Liver (tissue), 3 donors: ENCODE measurements around the gene B4GALT5.

Source experiments
- EGR1 ChIP-seq, 2 donors: IDR thresholded peaks; 2 replicates each; pipeline ENCODE4 v1.6.1; 2016 to 2018; ENCODE audit warnings: antibody characterized with exemption in 2 of 2, low read depth in 2 of 2
- GABPA ChIP-seq, 2 donors: IDR thresholded peaks in 1 of 2; conservative IDR thresholded peaks in 1 of 2; 2 replicates each; pipeline ENCODE4 v1.6.1; 2016; ENCODE audit warnings: antibody characterized with exemption in 2 of 2, mild to moderate bottlenecking in 1 of 2, moderate library complexity in 1 of 2
- HNF4A ChIP-seq, 2 donors: conservative IDR thresholded peaks; 2 replicates each; pipeline ENCODE4 v1.6.1; 2016; ENCODE audit warnings: antibody characterized with exemption in 2 of 2, mild to moderate bottlenecking in 2 of 2
- JUND ChIP-seq, 2 donors: IDR thresholded peaks; 2 replicates each; pipeline ENCODE4 v1.6.1; 2016; ENCODE audit warnings: antibody characterized with exemption in 2 of 2
- NR2F2 ChIP-seq: IDR thresholded peaks from 2 replicates; pipeline ENCODE4 v1.6.1; 2016; ENCODE audit warnings: antibody characterized with exemption
- RAD21 ChIP-seq, 2 donors: IDR thresholded peaks; 2 replicates each; pipeline ENCODE4 v1.6.1; 2016; ENCODE audit warnings: antibody characterized with exemption in 2 of 2, mild to moderate bottlenecking in 2 of 2
- RXRA ChIP-seq, 2 donors: IDR thresholded peaks; 2 replicates each; pipeline ENCODE4 v1.6.1; 2017 to 2018; ENCODE audit warnings: antibody characterized with exemption in 2 of 2, mild to moderate bottlenecking in 1 of 2
- SP1 ChIP-seq: IDR thresholded peaks from 2 replicates; pipeline ENCODE4 v1.6.1; 2018; ENCODE audit warnings: antibody characterized with exemption, mild to moderate bottlenecking
- TAF1 ChIP-seq: conservative IDR thresholded peaks from 2 replicates; pipeline ENCODE4 v1.6.1; 2016; ENCODE audit warnings: antibody characterized with exemption, mild to moderate bottlenecking
- YY1 ChIP-seq: IDR thresholded peaks from 2 replicates; pipeline ENCODE4 v1.6.1; 2016; ENCODE audit warnings: antibody characterized with exemption, mild to moderate bottlenecking
- TF ChIP-seq, protein P1 (sequence below): fragments of 150-350 bp; IDR thresholded peaks from 2 replicates; pipeline ENCODE4 v1.5.1; 2017; ENCODE audit warnings: improper control_type of control experiment, low read depth, low read length; ENCODE audit not compliant: missing input control
- TF ChIP-seq, protein P2 (sequence below): IDR thresholded peaks from 2 replicates; pipeline ENCODE4 v1.6.1; 2016; ENCODE audit warnings: antibody characterized with exemption
- TF ChIP-seq, protein P3 (sequence below): IDR thresholded peaks from 2 replicates; pipeline ENCODE4 v1.6.1; 2016; ENCODE audit warnings: antibody characterized with exemption
- TF ChIP-seq, protein P4 (sequence below): IDR thresholded peaks from 2 replicates; pipeline ENCODE4 v1.6.1; 2016; ENCODE audit warnings: antibody characterized with exemption
- donor health status: healthy.
- donor health status: healthy.

DNA sequence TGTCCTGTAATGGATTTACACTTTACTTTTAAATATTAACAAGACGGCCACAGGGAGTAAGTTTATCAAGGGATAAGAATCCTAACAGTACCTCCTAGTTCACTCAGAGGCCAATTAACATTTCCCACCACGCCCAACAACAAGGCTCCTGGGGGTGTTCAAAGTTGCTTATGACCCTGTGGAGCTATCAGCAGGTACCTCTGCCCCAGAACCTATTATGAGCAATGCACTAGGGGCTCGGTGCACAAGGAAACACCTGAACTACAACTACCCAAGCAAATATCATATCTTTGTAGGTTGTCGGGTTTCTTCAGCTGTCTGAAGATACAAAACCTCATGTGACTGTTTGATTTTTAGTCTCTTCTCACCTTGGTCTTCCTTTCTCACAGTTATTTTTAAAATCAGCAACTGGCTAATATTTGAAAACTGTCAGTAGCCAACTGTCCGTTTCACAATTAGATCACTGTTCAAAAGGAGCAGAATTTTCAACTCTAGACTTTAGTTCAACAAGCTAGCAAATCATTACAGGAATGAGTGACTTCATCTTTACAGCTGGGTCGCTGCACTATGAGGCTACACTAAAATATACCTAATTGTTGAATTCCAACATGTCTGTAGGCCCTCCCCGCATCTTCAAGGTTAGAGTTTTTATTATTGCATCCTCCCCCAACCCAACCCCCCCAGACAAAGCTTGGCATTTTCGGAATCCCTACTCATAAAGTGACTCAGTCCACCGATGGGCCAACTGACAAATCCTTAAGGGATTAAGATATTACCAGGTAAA lies 38.1 kb downstream of the B4GALT5 start:
- TF ChIP-seq, protein P1, sequence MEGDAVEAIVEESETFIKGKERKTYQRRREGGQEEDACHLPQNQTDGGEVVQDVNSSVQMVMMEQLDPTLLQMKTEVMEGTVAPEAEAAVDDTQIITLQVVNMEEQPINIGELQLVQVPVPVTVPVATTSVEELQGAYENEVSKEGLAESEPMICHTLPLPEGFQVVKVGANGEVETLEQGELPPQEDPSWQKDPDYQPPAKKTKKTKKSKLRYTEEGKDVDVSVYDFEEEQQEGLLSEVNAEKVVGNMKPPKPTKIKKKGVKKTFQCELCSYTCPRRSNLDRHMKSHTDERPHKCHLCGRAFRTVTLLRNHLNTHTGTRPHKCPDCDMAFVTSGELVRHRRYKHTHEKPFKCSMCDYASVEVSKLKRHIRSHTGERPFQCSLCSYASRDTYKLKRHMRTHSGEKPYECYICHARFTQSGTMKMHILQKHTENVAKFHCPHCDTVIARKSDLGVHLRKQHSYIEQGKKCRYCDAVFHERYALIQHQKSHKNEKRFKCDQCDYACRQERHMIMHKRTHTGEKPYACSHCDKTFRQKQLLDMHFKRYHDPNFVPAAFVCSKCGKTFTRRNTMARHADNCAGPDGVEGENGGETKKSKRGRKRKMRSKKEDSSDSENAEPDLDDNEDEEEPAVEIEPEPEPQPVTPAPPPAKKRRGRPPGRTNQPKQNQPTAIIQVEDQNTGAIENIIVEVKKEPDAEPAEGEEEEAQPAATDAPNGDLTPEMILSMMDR: no peak
- TF ChIP-seq YY1 (no peak), RXRA (IDR thresholded peaks at IDR 0.05) (peak; percentile 51), TAF1 (no peak), RAD21 (IDR thresholded peaks at IDR 0.05) (peak in 1 of 2 donors; percentile 14), JUND (IDR thresholded peaks at IDR 0.05) (peak in 1 of 2 donors; percentile 42), SP1 (peak; percentile 54), HNF4A (conservative IDR thresholded peaks at IDR 0.05) (peak; percentile 71 to 74), EGR1 (IDR thresholded peaks at IDR 0.05; ENCODE audit: low read depth in 2 of 2) (no peak), GABPA (IDR thresholded peaks at IDR 0.05 in 1 of 2, conservative IDR thresholded peaks at IDR 0.05 in 1 of 2) (no peak), NR2F2 (no peak)
- TF ChIP-seq, protein P2, sequence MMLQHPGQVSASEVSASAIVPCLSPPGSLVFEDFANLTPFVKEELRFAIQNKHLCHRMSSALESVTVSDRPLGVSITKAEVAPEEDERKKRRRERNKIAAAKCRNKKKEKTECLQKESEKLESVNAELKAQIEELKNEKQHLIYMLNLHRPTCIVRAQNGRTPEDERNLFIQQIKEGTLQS: peak; percentile 38
- TF ChIP-seq, protein P3, sequence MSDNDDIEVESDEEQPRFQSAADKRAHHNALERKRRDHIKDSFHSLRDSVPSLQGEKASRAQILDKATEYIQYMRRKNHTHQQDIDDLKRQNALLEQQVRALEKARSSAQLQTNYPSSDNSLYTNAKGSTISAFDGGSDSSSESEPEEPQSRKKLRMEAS: no peak
- TF ChIP-seq, protein P4, sequence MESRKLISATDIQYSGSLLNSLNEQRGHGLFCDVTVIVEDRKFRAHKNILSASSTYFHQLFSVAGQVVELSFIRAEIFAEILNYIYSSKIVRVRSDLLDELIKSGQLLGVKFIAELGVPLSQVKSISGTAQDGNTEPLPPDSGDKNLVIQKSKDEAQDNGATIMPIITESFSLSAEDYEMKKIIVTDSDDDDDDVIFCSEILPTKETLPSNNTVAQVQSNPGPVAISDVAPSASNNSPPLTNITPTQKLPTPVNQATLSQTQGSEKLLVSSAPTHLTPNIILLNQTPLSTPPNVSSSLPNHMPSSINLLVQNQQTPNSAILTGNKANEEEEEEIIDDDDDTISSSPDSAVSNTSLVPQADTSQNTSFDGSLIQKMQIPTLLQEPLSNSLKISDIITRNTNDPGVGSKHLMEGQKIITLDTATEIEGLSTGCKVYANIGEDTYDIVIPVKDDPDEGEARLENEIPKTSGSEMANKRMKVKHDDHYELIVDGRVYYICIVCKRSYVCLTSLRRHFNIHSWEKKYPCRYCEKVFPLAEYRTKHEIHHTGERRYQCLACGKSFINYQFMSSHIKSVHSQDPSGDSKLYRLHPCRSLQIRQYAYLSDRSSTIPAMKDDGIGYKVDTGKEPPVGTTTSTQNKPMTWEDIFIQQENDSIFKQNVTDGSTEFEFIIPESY: no peak
